ENCODE measurements around the gene KRTAP4-16. TPM values are rescaled to one million over a fixed set of nuclear protein-coding genes. Genes with fewer than 3 reads are reported as not detected.
A peak's percentile ranks its signal among the peaks of the same experiment; 100 is the strongest.

The KRTAP4-16 gene
- total RNA-seq, 1 experiment from 2014 or later = not detected

DNA sequence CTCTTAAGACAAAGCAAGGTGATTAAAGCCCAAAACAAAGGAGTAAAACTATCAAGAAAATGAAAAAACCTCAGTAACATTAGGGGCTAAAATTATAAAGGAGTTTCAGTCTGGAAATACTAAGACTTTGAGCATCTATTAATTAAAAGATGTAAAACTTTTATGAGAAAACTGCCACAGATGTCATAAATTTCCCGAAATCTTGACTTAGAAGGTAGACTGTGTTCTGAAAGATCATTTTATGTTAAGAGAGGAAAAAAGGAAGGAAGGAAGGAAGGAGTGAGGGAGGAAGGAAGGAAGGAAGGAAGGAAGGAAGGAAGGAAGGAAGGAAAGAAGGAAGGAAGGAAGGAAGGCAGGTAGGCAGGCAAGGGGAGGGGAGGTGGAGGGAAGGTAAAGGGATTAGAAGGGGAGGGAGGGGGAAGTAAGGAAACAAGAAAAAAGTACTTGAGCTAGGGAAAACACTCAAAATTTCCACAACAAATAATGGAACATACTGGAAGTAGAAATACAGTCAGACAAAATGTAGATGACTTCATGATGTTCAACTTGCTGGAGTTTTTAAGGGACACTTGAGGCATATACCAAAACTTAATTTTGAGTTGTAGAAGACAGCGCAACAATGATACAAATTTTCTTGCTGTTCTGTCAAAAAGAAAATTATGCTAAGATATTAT, 45.7 kb upstream of the KRTAP4-16 start:
- no peak for TF ChIP-seq ELF1 (IDR thresholded peaks at IDR 0.05; ENCODE audit: borderline replicate concordance, low read depth)
- TF ChIP-seq POLR2AphosphoS5 (IDR thresholded peaks at IDR 0.05; ENCODE audit: low read depth, low read length) = no peak
- TF ChIP-seq, protein P1, sequence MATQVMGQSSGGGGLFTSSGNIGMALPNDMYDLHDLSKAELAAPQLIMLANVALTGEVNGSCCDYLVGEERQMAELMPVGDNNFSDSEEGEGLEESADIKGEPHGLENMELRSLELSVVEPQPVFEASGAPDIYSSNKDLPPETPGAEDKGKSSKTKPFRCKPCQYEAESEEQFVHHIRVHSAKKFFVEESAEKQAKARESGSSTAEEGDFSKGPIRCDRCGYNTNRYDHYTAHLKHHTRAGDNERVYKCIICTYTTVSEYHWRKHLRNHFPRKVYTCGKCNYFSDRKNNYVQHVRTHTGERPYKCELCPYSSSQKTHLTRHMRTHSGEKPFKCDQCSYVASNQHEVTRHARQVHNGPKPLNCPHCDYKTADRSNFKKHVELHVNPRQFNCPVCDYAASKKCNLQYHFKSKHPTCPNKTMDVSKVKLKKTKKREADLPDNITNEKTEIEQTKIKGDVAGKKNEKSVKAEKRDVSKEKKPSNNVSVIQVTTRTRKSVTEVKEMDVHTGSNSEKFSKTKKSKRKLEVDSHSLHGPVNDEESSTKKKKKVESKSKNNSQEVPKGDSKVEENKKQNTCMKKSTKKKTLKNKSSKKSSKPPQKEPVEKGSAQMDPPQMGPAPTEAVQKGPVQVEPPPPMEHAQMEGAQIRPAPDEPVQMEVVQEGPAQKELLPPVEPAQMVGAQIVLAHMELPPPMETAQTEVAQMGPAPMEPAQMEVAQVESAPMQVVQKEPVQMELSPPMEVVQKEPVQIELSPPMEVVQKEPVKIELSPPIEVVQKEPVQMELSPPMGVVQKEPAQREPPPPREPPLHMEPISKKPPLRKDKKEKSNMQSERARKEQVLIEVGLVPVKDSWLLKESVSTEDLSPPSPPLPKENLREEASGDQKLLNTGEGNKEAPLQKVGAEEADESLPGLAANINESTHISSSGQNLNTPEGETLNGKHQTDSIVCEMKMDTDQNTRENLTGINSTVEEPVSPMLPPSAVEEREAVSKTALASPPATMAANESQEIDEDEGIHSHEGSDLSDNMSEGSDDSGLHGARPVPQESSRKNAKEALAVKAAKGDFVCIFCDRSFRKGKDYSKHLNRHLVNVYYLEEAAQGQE (IDR thresholded peaks at IDR 0.05; ENCODE audit: low read depth) = no peak
- TF ChIP-seq CTCF (IDR thresholded peaks at IDR 0.05 in 2 of 3, conservative IDR thresholded peaks at IDR 0.05 in 1 of 3; ENCODE audit: borderline replicate concordance in 1 of 3, insufficient read depth in 1 of 3, low read depth in 2 of 3, low read length in 2 of 3) = no peak
- no peak for TF ChIP-seq SIN3A (IDR thresholded peaks at IDR 0.05; ENCODE audit: low read depth)
- no peak for TF ChIP-seq SRF (IDR thresholded peaks at IDR 0.05; ENCODE audit: low read depth)
- TF ChIP-seq, protein P2, sequence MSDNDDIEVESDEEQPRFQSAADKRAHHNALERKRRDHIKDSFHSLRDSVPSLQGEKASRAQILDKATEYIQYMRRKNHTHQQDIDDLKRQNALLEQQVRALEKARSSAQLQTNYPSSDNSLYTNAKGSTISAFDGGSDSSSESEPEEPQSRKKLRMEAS (IDR thresholded peaks at IDR 0.05) = no peak
- TF ChIP-seq, protein P3, sequence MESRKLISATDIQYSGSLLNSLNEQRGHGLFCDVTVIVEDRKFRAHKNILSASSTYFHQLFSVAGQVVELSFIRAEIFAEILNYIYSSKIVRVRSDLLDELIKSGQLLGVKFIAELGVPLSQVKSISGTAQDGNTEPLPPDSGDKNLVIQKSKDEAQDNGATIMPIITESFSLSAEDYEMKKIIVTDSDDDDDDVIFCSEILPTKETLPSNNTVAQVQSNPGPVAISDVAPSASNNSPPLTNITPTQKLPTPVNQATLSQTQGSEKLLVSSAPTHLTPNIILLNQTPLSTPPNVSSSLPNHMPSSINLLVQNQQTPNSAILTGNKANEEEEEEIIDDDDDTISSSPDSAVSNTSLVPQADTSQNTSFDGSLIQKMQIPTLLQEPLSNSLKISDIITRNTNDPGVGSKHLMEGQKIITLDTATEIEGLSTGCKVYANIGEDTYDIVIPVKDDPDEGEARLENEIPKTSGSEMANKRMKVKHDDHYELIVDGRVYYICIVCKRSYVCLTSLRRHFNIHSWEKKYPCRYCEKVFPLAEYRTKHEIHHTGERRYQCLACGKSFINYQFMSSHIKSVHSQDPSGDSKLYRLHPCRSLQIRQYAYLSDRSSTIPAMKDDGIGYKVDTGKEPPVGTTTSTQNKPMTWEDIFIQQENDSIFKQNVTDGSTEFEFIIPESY (IDR thresholded peaks at IDR 0.05; ENCODE audit: extremely low read depth, insufficient replicate concordance, low read length) = no peak
- no peak for TF ChIP-seq SP1 (IDR thresholded peaks at IDR 0.05; ENCODE audit: low read depth)
- TF ChIP-seq ATF3 (IDR thresholded peaks at IDR 0.05) = no peak
- no peak for TF ChIP-seq EGR1 (IDR thresholded peaks at IDR 0.05; ENCODE audit: low read depth)
- no peak for TF ChIP-seq EZH2phosphoT487 (IDR thresholded peaks at IDR 0.05; ENCODE audit: borderline replicate concordance)
- TF ChIP-seq JUND (IDR thresholded peaks at IDR 0.05) = no peak
- TF ChIP-seq FOSL1 (IDR thresholded peaks at IDR 0.05; ENCODE audit: low read depth) = no peak
- no peak for TF ChIP-seq RAD21 (IDR thresholded peaks at IDR 0.05; ENCODE audit: low read depth)
- no peak for TF ChIP-seq YY1 (IDR thresholded peaks at IDR 0.05; ENCODE audit: extremely low read depth, insufficient replicate concordance, low read depth, low read length)
- no peak for DNase-seq (ENCODE audit: low read depth, low spot score)
- ChIA-PET RAD21 (ENCODE audit: low non-redundant PET in 1 of 2, low total read pairs in 2 of 2, uncharacterized antibody in 2 of 2, unreplicated experiment in 2 of 2) (no interaction called here), CTCF (no interaction called here), POLR2A (no interaction called here)
- Histone ChIP-seq H3K4me1 (ENCODE audit: control insufficient read depth in 1 of 2, insufficient read depth in 2 of 2, low read length in 2 of 2) (no peaks in the 10 kb centered on the region), H3K4me2 (ENCODE audit: low read length) (no peak overlapping the region), H3K27ac (ENCODE audit: low read depth, low read length) (no peak overlapping the region), H3K9me2 (ENCODE audit: insufficient read depth) (no peaks in the 10 kb centered on the region), H3K27me3 (ENCODE audit: insufficient read depth, low read length) (no peaks in the 10 kb centered on the region), H2AFZ (ENCODE audit: low read depth, low read length, poor library complexity, severe bottlenecking) (peak overlapping the region; percentile 1), H3K9me3 (ENCODE audit: control insufficient read depth in 1 of 2, insufficient read depth in 1 of 2, low read depth in 1 of 2, low read length in 2 of 2) (peaks cover 0 to 19% of the 10 kb centered on the region in 2 experiments; a peak in 2 of 4 replicates), H3K4me3 (replicated peaks in 1 of 2; ENCODE audit: low read depth in 1 of 2, low read length in 2 of 2) (no peak overlapping the region), H4K20me1 (ENCODE audit: insufficient read depth) (no peaks in the 10 kb centered on the region), H3K36me3 (ENCODE audit: control insufficient read depth in 1 of 2, insufficient read depth in 2 of 2, low read length in 2 of 2) (0 out of 4 replicates have a peak, but pooled peaks cover 0 to 5% of the 10 kb centered on the region in 2 experiments), H3K9ac (ENCODE audit: low read length) (no peak overlapping the region), H3K79me2 (ENCODE audit: insufficient read depth, low read length) (no peaks in the 10 kb centered on the region)
- ATAC-seq = no peak
- BruUV-seq (replicated peaks) = no TSS peak
- intact Hi-C loops (cut with micrococcal nuclease) = no loop called here
